Gastroesophageal sphincter (tissue), 3 donors: ENCODE data around the gene METTL26.

Experiments
- EP300 ChIP-seq: sonication (generic); formaldehyde crosslinking; IDR thresholded peaks from one replicate; pipeline ENCODE4 v1.6.1; 2017; ENCODE audit warnings: antibody characterized with exemption, mild to moderate bottlenecking
- POLR2A ChIP-seq, 2 donors: fragments of 450-650 bp; IDR thresholded peaks; one replicate each; pipeline ENCODE4 v1.6.1; 2017; ENCODE audit warnings: antibody characterized with exemption in 2 of 2, mild to moderate bottlenecking in 2 of 2, moderate library complexity in 1 of 2
- TF ChIP-seq, protein P1 (sequence below), 4 experiments: fragments of 200-600 bp in 2 of 4; fragments of 450-650 bp in 2 of 4; sonication (generic) in 1 of 4; IDR thresholded peaks; one replicate each; pipeline ENCODE4 v1.5.1; 2017 to 2019; ENCODE audit warnings: antibody characterized with exemption in 4 of 4, mild to moderate bottlenecking in 2 of 4, moderate library complexity in 2 of 4

DNA sequence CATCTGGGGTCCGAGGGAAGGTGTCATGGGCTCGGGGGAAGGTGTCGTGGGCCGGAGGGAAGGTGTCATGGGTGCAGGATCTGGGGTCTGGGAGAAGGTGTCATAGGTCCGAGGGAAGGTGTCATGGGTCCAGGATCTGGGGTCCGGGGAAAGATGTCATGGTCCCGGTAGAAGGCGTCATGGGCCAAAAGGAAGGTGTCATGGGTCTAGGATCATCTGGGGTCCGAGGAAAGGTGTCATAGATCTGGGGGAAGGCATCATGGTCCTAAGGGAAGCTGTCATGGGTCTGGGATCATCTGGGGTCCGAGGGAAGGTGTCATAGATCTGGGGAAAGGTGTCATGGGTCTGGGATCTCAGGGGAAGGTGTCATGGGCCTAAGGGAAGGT, 45.3 kb downstream of the METTL26 start:
- TF ChIP-seq POLR2A (IDR thresholded peaks at IDR 0.05) (no peak), EP300 (no peak)
- TF ChIP-seq, protein P1, sequence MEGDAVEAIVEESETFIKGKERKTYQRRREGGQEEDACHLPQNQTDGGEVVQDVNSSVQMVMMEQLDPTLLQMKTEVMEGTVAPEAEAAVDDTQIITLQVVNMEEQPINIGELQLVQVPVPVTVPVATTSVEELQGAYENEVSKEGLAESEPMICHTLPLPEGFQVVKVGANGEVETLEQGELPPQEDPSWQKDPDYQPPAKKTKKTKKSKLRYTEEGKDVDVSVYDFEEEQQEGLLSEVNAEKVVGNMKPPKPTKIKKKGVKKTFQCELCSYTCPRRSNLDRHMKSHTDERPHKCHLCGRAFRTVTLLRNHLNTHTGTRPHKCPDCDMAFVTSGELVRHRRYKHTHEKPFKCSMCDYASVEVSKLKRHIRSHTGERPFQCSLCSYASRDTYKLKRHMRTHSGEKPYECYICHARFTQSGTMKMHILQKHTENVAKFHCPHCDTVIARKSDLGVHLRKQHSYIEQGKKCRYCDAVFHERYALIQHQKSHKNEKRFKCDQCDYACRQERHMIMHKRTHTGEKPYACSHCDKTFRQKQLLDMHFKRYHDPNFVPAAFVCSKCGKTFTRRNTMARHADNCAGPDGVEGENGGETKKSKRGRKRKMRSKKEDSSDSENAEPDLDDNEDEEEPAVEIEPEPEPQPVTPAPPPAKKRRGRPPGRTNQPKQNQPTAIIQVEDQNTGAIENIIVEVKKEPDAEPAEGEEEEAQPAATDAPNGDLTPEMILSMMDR (IDR thresholded peaks at IDR 0.05), result no peak
